ENCODE measurements around the gene ATP1B1. TPM values are rescaled to one million over a fixed set of nuclear protein-coding genes. Genes with fewer than 3 reads are reported as not detected.

The ATP1B1 gene
- total RNA-seq, 1 donor from 2014 or later: 30.7 TPM

DNA sequence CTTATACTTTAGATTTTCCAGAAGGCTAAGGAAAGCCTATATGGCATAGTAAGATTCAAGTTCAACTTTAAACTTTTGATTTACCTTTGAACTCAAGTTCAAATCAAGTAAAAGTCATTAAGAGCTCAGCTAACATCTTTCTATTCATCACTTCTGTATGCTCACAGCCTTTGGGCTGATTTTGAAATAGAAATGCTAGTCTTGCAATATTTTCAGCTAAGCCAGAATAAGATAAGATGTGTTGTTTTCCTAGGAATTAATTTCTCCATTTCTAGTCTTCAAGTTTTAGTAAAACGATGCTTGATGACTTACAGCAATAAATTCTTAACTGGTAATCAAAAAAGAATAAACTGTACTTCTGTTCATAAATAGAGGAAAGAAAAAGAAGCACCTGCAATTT lies 35.6 kb downstream of the ATP1B1 start:
- Mint-ChIP-seq H3K4me1 (peaks cover 4% of the 10 kb centered on the region), H3K27me3 (ENCODE audit: insufficient read depth, low read depth) (no peaks in the 10 kb centered on the region), H3K4me3 (no peak overlapping the region), H3K36me3 (no peaks in the 10 kb centered on the region), H3K9me3 (no peaks in the 10 kb centered on the region), H3K27ac (no peak overlapping the region)
- TF ChIP-seq, protein P1, sequence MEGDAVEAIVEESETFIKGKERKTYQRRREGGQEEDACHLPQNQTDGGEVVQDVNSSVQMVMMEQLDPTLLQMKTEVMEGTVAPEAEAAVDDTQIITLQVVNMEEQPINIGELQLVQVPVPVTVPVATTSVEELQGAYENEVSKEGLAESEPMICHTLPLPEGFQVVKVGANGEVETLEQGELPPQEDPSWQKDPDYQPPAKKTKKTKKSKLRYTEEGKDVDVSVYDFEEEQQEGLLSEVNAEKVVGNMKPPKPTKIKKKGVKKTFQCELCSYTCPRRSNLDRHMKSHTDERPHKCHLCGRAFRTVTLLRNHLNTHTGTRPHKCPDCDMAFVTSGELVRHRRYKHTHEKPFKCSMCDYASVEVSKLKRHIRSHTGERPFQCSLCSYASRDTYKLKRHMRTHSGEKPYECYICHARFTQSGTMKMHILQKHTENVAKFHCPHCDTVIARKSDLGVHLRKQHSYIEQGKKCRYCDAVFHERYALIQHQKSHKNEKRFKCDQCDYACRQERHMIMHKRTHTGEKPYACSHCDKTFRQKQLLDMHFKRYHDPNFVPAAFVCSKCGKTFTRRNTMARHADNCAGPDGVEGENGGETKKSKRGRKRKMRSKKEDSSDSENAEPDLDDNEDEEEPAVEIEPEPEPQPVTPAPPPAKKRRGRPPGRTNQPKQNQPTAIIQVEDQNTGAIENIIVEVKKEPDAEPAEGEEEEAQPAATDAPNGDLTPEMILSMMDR (IDR thresholded peaks at IDR 0.05): no peak
- no peak for TF ChIP-seq EZH2 (IDR thresholded peaks at IDR 0.05)
- no peak for TF ChIP-seq EZH2phosphoT487 (IDR thresholded peaks at IDR 0.05)
- H3K4me2 ChIP-seq: no peak overlapping the region
- H3K4me3 ChIP-seq: no peak overlapping the region
- H2AFZ ChIP-seq (replicated peaks): no peak overlapping the region
- H3K79me2 ChIP-seq (ENCODE audit: low read depth): no peaks in the 10 kb centered on the region
- H3F3A ChIP-seq (ENCODE audit: low read depth): no peaks in the 10 kb centered on the region
- no peaks in the 10 kb centered on the region for H3K36me3 ChIP-seq
- no peaks in the 10 kb centered on the region for H4K20me1 ChIP-seq (ENCODE audit: low read depth)
- no peaks in the 10 kb centered on the region for H3K27me3 ChIP-seq
- H3K4me1 ChIP-seq: no peaks in the 10 kb centered on the region
- H3K9ac ChIP-seq: no peak overlapping the region
- no peak for DNase-seq (ENCODE audit: low spot score)
- no peak overlapping the region for H3K27ac ChIP-seq
- H3K9me3 ChIP-seq (ENCODE audit: low read depth): no peaks in the 10 kb centered on the region

DNA sequence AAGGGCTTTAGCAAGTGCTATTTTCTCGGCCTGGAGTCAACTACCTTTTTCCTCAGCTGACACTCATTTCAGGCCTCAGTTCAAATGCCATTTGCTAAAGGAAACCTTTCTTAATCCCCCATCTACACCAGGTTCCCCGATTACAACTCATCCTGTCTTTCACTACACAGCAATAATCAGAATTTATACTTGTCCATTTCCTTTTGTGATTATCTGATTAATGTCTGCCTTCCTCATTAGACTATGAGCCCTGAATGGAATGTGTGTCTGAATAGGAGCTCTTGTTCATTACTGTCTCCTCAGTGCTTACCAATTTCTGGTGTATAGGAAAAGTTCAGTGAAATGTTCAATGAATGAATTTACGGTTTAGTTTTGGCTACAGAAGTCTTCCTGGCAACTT lies 36.9 kb downstream of the ATP1B1 start:
- Mint-ChIP-seq H3K27ac (no peak overlapping the region), H3K4me3 (no peak overlapping the region), H3K4me1 (peaks cover 6% of the 10 kb centered on the region), H3K9me3 (no peaks in the 10 kb centered on the region), H3K36me3 (no peaks in the 10 kb centered on the region), H3K27me3 (ENCODE audit: insufficient read depth, low read depth) (no peaks in the 10 kb centered on the region)
- Histone ChIP-seq H3K27ac (no peak overlapping the region), H3K9ac (no peak overlapping the region), H3K27me3 (no peaks in the 10 kb centered on the region), H3K4me1 (no peaks in the 10 kb centered on the region), H3K36me3 (no peaks in the 10 kb centered on the region), H3K79me2 (ENCODE audit: low read depth) (no peaks in the 10 kb centered on the region), H4K20me1 (ENCODE audit: low read depth) (no peaks in the 10 kb centered on the region), H3K9me3 (ENCODE audit: low read depth) (no peaks in the 10 kb centered on the region), H2AFZ (replicated peaks) (no peak overlapping the region), H3F3A (ENCODE audit: low read depth) (no peaks in the 10 kb centered on the region), H3K4me3 (no peak overlapping the region), H3K4me2 (no peak overlapping the region)
- DNase-seq (ENCODE audit: low spot score): no peak
- TF ChIP-seq EZH2phosphoT487 (IDR thresholded peaks at IDR 0.05) (no peak), EZH2 (IDR thresholded peaks at IDR 0.05) (no peak)
- TF ChIP-seq, protein P1 (IDR thresholded peaks at IDR 0.05): no peak

DNA sequence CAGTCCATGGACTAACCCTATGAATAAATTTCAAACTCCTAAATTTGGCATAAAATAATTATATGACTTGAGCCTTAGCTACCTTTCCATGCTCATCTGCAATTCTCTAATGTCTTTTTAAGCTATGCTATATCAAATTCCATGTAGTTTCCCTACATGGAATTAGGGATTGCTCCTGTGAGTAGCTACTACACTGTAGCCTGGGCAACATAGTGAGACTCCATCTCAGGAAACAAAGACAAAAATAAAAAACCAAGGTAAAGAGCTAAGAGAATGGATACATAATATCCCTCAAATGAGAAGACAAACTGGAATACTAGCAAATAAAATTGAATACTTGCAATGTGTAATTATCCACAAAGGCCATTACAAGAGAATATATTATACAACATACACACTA lies 37.5 kb downstream of the ATP1B1 start:
- H3K27me3 Mint-ChIP-seq (ENCODE audit: insufficient read depth, low read depth): no peaks in the 10 kb centered on the region
- no peak overlapping the region for H3K27ac ChIP-seq

More for the DNA sequence above, 37.5 kb downstream of the ATP1B1 start:
- Histone ChIP-seq H4K20me1 (ENCODE audit: low read depth) (no peaks in the 10 kb centered on the region), H3K4me3 (no peak overlapping the region), H3K79me2 (ENCODE audit: low read depth) (no peaks in the 10 kb centered on the region), H3K9ac (no peak overlapping the region), H3K36me3 (no peaks in the 10 kb centered on the region), H3K9me3 (ENCODE audit: low read depth) (no peaks in the 10 kb centered on the region), H3K27me3 (no peaks in the 10 kb centered on the region), H3K4me2 (no peak overlapping the region), H3K4me1 (no peaks in the 10 kb centered on the region), H3F3A (ENCODE audit: low read depth) (no peaks in the 10 kb centered on the region), H2AFZ (replicated peaks) (no peak overlapping the region)
- no peak for DNase-seq (ENCODE audit: low spot score)
- H3K4me1 Mint-ChIP-seq: peaks cover 6% of the 10 kb centered on the region
- no peak overlapping the region for H3K4me3 Mint-ChIP-seq
- H3K9me3 Mint-ChIP-seq: no peaks in the 10 kb centered on the region
- no peaks in the 10 kb centered on the region for H3K36me3 Mint-ChIP-seq
- TF ChIP-seq, protein P1 (IDR thresholded peaks at IDR 0.05): no peak
- TF ChIP-seq EZH2 (IDR thresholded peaks at IDR 0.05): no peak
- TF ChIP-seq EZH2phosphoT487 (IDR thresholded peaks at IDR 0.05): no peak
- H3K27ac Mint-ChIP-seq: no peak overlapping the region
